Testis (tissue), 3 donors: ENCODE measurements around the gene BEST1. TPM values are rescaled to one million over a fixed set of nuclear protein-coding genes. Genes with fewer than 3 reads are reported as not detected.

ENCODE experiments used
- DNase-seq: peaks from one replicate; pipeline ENCODE4 v3.0.0-alpha.2; 2019
- H3K27ac ChIP-seq, 2 donors: fragments of 200-600 bp; sonication (generic); one replicate each; pipeline ENCODE4 v1.5.1; 2019
- H3K27me3 ChIP-seq: fragments of 200-600 bp; sonication (generic); one replicate; pipeline ENCODE4 v1.5.1; 2019
- H3K36me3 ChIP-seq: fragments of 200-600 bp; sonication (generic); one replicate; pipeline ENCODE4 v1.5.1; 2017; ENCODE audit warnings: low read depth; ENCODE audit errors: missing control alignments
- H3K4me1 ChIP-seq: fragments of 200-600 bp; sonication (generic); one replicate; pipeline ENCODE4 v1.5.1; 2019
- H3K4me3 ChIP-seq, 2 donors: fragments of 200-600 bp; sonication (generic); one replicate each; pipeline ENCODE4 v1.5.1; 2017 to 2019
- H3K9me3 ChIP-seq: fragments of 200-600 bp; sonication (generic); one replicate; pipeline ENCODE4 v1.5.1; 2017
- POLR2A ChIP-seq: fragments of 450-650 bp; IDR thresholded peaks from one replicate; pipeline ENCODE4 v1.6.1; 2017; ENCODE audit warnings: antibody characterized with exemption, mild to moderate bottlenecking, moderate library complexity
- WGBS, 2 donors: methylation state at CpG; one replicate each; pipeline ENCODE4 v1.1.5; 2018; 5-methylcytosine and 5-hydroxymethylcytosine counted together
- intact Hi-C: fragments of 100-400 bp; cut with DNase I; formaldehyde crosslinking; loops from one replicate; pipeline ENCODE4 v1.15.1; 2023; ENCODE audit warnings: low total_unique reads
- polyA plus RNA-seq: library from polyadenylated mRNA; stranded (reverse); fragments of 350-450 nt; fragmentation: Illumina TruSeq; extraction: RNeasy Lipid Tissue Mini Kit (QIAGEN cat#74804); gene quantifications from one replicate; pipeline ENCODE4 v1.2.3, GENCODE V29; 2014; ENCODE audit warnings: low read depth, low replicate concordance; ENCODE audit not compliant: insufficient read depth
- total RNA-seq, 2 donors: library from RNA; depleted of rRNA; stranded (reverse); fragments of >200 nt; gene quantifications; one replicate each; pipeline ENCODE4 v1.2.3, GENCODE V29; 2016
- TF ChIP-seq, protein P1 (sequence below), 3 experiments: fragments of 450-650 bp in 2 of 3; fragments of 200-600 bp in 1 of 3; sonication (generic) in 1 of 3; IDR thresholded peaks; one replicate each; pipeline ENCODE4 v1.5.1; 2016 to 2019; ENCODE audit warnings: antibody characterized with exemption in 3 of 3, mild to moderate bottlenecking in 2 of 3, moderate library complexity in 1 of 3

The BEST1 gene
- total and polyA plus RNA-seq, 3 donors from 2014 or later, result 9.2 to 33.4 (median 21.0) TPM

GRCh38 chr11:61954106-61954850 lies 4.1 kb downstream of the BEST1 start:
- no peaks in the 10 kb centered on the region for H3K27me3 ChIP-seq
- no peak for DNase-seq
- H3K4me1 ChIP-seq, result peaks cover 28% of the 10 kb centered on the region
- intact Hi-C loops, result loop anchor here (10.0 kb wide), 1 partner anchor 159 kb away; the partner anchor contains the start of genes FEN1 and TMEM258
- peak overlapping the region; percentile 84 to 90 for H3K27ac ChIP-seq
- no peaks in the 10 kb centered on the region for H3K9me3 ChIP-seq
- H3K36me3 ChIP-seq, result no peaks in the 10 kb centered on the region
- TF ChIP-seq POLR2A, result no peak
- TF ChIP-seq, protein P1, sequence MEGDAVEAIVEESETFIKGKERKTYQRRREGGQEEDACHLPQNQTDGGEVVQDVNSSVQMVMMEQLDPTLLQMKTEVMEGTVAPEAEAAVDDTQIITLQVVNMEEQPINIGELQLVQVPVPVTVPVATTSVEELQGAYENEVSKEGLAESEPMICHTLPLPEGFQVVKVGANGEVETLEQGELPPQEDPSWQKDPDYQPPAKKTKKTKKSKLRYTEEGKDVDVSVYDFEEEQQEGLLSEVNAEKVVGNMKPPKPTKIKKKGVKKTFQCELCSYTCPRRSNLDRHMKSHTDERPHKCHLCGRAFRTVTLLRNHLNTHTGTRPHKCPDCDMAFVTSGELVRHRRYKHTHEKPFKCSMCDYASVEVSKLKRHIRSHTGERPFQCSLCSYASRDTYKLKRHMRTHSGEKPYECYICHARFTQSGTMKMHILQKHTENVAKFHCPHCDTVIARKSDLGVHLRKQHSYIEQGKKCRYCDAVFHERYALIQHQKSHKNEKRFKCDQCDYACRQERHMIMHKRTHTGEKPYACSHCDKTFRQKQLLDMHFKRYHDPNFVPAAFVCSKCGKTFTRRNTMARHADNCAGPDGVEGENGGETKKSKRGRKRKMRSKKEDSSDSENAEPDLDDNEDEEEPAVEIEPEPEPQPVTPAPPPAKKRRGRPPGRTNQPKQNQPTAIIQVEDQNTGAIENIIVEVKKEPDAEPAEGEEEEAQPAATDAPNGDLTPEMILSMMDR (IDR thresholded peaks at IDR 0.05), result no peak
- no peak overlapping the region for H3K4me3 ChIP-seq
- 66 to 69% methylated on average over 9 of the region's 9 CpGs for WGBS, 2 donors

DNA sequence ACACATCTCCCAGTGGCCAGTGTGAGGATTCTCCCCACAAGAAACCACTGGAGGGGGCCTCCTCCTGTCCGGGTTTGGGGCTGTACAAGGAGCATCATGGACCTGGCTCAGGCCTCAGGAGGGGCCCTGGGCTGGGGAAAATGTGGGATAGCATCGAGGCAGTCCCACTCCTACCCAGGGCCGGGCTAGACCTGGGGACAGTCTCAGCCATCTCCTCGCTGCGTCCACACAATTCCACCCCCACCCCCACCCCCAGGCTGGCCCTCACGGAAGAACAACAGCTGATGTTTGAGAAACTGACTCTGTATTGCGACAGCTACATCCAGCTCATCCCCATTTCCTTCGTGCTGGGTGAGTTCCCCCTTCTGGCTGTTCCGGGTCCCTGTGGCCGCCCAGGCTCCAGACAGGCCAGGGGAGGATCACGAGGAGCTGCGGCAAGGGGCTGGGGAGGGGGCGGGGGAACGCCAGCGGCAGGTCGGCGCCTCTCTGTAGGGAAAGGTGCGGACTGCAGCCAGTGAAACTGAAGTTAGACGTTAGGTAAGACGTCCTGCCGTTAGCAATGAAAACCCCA lies 4.8 kb downstream of the BEST1 start:
- no peaks in the 10 kb centered on the region for H3K27me3 ChIP-seq
- H3K4me3 ChIP-seq, result peak overlapping the region; percentile 41 to 52
- peak; percentile 71 for DNase-seq
- WGBS, 2 donors, result 19 to 24% methylated on average over 2 to 21 of the region's 21 CpGs
- no peaks in the 10 kb centered on the region for H3K36me3 ChIP-seq
- H3K4me1 ChIP-seq, result peaks cover 24% of the 10 kb centered on the region
- no peaks in the 10 kb centered on the region for H3K9me3 ChIP-seq
- intact Hi-C loops, result loop anchor here (10.0 kb wide), 1 partner anchor 160 kb away; the partner anchor contains the start of genes FEN1 and TMEM258
- TF ChIP-seq, protein P1 (IDR thresholded peaks at IDR 0.05), result no peak
- TF ChIP-seq POLR2A, result no peak
- H3K27ac ChIP-seq, result peak overlapping the region; percentile 84 to 90

GRCh38 chr11:61955422-61956135 lies 5.4 kb downstream of the BEST1 start:
- no peaks in the 10 kb centered on the region for H3K9me3 ChIP-seq
- 38 to 40% methylated on average over 17 to 56 of the region's 56 CpGs for WGBS, 2 donors
- no peak for TF ChIP-seq POLR2A
- TF ChIP-seq, protein P1 (IDR thresholded peaks at IDR 0.05), result no peak
- intact Hi-C loops, result loop anchor here (10.0 kb wide), 1 partner anchor 161 kb away; the partner anchor contains the start of genes FEN1 and TMEM258
- no peaks in the 10 kb centered on the region for H3K27me3 ChIP-seq
- H3K27ac ChIP-seq, result peak overlapping the region; percentile 84 to 90
- H3K36me3 ChIP-seq, result no peaks in the 10 kb centered on the region
- peak overlapping the region; percentile 41 to 52 for H3K4me3 ChIP-seq
- peaks cover 23% of the 10 kb centered on the region for H3K4me1 ChIP-seq
- no peak for DNase-seq

DNA sequence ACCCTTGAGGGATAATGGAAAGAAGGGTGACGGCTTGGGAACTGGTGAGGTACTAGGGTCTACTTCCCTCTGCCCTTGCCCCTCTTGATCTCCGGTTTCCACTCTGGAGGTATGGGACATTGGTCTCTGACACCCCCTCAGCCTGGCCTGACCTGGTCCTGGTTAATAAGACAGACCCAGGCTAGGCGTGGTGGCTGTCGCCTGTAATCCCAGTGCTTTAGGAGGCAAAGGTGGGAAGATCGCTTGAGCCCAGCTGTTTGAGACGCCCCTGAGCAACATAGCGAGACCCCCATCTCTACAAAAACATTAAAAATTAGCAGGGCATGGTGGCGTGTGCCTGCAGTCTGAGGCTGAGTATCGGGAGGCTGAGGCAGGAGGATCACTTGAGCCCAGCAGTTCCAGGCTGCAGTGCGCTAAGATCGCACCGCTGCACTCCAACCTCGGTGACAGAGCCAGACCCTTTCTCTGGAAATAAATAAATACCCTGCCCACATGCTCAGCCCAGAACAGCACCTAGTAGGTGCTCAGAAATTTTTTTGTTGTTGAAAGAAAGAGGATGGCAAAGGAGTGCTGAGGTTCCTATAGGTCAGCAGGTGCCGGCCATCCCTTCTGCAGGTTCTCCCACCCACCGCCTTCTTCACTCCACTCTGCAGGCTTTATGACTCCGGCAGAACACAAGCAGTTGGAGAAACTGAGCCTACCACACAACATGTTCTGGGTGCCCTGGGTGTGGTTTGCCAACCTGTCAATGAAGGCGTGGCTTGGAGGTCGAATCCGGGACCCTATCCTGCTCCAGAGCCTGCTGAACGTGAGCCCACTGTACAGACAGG lies 6.3 kb downstream of the BEST1 start:
- 69 to 83% methylated on average over 18 to 20 of the region's 20 CpGs for WGBS, 2 donors
- H3K27me3 ChIP-seq, result no peaks in the 10 kb centered on the region
- no peaks in the 10 kb centered on the region for H3K36me3 ChIP-seq
- peaks cover 27% of the 10 kb centered on the region for H3K4me1 ChIP-seq
- intact Hi-C loops, result loop anchor here (10.0 kb wide), 1 partner anchor 162 kb away; the partner anchor contains the start of genes FEN1 and TMEM258
- H3K27ac ChIP-seq, result peak overlapping the region; percentile 18 to 90
- peak overlapping the region; percentile 41 to 52 for H3K4me3 ChIP-seq
- no peaks in the 10 kb centered on the region for H3K9me3 ChIP-seq
- TF ChIP-seq, protein P1 (IDR thresholded peaks at IDR 0.05), result no peak
- no peak for TF ChIP-seq POLR2A
- DNase-seq, result no peak
